Superior temporal gyrus (tissue), 1 donor: ENCODE measurements around the gene FAM107B.

Source experiments
- DNase-seq: peaks from one replicate; pipeline ENCODE4 v3.0.0-alpha.2; 2016; ENCODE audit errors: extremely low spot score

FAM107B gene

DNA sequence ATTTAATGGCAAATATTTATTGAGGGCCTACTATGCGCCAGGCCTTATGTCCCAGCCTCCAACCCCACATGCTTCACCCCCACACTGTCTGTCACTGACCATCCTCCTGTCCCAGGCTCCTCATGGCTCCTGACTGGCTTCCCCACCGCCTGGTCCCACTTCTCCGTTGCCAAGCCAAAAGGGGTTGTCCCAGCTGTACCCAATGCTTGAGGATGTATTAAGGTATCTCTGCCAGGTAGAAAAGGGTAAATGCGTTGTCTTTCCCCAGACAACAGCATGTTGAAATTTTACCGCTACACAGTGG lies 275.1 kb downstream of the FAM107B start:
- no peak for DNase-seq

DNA sequence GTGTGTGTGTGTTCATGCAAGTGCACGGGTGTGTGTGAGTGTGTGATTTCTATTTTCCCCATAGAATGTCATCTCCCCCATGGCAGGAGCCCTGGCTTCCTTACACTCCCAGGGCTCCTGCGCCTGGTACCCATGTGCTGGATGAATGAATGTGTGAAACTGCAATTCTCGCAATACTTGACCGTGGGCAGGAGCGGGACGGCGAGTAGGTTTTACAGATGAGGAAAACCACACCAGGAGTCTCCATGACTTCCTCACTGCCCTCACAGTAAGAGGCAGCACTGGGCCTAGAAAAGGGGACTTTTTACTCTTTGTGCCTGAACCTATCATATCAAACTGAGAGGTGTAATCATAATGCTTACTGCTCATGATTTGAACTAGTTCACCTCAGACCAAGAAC lies 276.4 kb downstream of the FAM107B start:
- DNase-seq: no peak

- DNase-seq: no peak
Observed at GRCh38 chr10:14491811-14492210, 282.9 kb downstream of the FAM107B start.

DNA sequence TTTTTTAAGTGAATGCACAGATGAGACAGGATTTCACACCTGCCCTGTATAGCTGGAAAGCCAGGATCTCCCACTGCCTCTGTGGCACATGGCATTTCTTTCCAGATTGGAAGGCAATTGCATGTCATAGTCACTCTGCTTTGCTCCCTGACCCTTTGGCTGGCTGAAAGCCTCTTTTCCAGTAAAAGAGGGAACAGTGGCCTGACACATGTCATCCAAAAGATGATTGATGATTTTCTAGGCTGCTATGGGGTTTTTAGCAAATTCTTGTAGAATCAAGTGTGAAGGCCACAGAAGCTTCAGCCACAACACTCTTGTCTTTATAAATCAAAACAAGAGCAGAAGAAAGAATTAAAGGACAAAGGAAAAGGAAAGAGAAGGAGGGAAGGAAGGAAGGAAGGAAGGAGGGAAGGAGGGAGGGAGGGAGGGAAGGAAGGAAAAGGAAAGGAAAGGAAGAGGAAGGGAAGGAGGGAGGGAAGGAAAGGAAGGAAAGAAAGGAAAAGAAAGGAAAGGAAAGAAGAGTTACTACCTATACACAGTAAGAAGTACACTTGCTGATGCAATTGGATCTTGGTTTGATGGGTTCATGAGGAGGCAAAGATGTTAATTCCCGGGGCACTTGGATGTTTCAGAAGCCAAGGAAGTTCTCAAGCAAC lies 285.0 kb downstream of the FAM107B start:
- DNase-seq: no peak

DNA sequence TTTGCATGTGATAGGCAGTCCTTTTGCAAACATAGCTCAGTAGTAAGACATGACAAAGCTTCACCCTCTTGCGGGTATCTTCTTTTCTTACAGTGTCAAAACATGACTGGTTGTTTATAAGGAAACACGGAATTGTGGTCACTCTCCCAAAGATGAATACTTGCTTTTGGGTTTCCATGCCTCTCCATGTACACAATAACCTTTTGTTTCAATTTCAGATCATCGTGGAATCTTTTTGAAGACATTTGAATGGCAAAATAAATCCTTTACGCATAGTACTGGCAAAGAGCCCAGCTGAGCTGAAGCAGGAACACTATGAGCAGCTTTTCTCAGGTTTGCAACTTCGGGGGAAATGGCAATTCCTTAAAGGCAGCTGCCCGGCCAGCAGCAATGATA lies 287.2 kb downstream of the FAM107B start:
- DNase-seq: peak; percentile 77

GRCh38 chr10:14486777-14487487 lies 287.8 kb downstream of the FAM107B start:
- peak; percentile 38 for DNase-seq

DNA sequence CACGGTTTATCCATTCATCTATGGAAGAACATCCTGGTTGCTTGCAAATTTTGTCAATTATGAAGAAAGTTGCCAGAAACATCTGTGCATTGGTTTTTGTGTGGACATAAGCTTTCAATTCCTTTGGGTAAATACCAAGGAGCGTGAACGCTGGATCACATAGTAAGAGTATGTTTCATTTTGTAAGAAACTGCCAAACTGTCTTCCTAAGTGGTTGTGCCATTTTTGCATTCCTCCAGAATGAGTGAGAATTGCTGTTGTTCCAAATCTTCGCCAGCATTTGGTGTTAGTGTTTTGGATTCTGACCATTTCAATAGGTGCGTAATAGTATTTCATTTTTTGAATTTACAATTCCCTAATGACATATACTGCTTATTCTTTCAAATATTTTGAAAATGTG lies 288.7 kb downstream of the FAM107B start:
- DNase-seq: no peak

DNA sequence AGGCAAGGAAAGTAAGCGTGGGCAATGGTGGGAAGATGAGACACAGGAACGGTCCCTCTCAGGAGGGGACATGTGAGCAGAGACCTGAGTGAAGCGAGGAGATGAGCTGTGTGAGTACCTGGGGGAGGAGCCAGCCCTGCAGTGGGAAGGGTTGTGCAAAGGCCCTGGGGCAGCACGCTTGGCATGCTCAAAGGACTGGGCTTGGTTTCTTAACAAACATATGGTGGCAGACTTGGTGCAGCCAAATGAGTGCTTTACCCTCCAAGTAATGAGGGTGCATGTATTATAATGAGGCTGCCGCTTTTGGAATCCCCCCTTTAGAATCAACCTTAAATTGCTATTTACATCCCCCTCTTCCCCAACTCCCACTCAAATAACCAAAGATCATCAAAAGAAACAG lies 291.3 kb downstream of the FAM107B start:
- no peak for DNase-seq

DNA sequence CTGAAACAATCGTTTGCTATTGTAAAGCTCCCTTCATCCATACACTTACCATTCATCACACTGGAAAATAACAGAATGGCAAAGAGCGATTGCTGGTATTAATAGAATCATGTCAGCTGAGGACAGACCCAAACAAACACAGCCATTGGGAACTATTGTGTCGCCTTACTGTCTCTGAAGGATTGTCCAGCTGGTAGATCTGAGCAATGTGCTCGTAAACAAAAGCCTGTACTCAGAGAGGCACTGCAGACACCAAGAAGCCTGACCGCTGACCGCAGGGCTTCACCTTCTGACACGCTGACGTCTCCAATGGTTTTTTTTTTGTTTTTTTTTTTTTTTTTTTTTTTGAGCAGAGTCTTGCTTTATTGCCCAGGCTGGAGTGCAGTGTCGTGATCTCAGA lies 292.9 kb downstream of the FAM107B start:
- peak; percentile 95 for DNase-seq

DNA sequence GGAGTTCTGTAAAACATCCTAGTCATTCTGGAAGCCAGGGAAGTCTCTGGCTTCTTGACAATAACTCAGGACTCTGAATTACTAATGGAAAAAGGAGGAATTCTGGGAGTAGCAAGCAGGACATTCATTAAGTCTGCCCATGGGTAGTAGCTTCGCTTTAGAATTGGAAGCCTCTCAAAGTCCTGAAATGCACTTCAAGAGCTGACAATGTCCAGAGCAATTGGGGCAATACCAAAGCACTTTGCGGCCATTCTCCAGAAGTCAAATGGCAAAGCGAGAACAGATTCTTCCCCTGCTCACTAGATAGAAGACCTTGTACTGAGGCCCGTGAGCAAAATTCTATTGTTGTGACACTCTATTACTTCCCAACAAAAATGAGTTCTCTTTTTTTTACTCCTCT lies 293.7 kb downstream of the FAM107B start:
- DNase-seq: peak; percentile 37

DNA sequence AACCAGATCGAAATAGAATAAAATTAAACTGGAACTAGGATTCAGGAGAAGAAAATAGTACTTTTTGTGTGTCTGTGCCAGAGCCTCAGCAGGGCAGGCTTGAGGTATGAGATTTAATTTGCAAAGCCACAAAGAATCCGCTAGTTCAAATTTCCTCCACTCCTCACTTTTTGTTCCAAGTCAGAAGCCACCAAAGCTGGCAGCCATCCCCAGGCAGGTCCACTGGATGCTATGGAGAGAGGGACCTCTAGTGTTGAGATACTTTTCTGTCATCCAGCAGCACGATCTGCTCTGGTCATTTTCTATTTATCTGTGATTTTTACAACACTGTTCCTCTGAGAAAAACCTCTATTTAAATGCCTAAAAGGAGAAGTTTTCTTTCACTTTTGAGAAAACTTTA lies 296.1 kb downstream of the FAM107B start:
- DNase-seq: peak; percentile 97

DNA sequence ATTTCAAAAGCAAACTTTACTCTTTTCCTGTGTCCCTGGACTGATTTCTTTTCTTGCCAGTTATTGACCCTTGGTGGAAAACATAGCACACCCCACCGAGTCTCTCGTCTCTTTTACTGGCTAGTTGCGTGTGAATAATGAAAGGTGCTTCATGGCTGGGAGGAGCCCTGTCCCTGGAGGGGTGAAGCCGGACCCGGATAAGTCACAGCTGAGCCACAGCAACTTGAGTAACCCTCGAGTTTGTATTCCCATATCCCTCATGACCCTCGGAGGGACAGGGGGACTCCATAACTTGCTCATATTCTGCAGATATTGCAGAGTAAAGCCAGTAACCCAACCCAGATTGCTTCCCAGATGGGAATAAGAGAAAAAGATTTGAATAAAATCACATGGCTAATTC lies 296.5 kb downstream of the FAM107B start:
- no peak for DNase-seq

GRCh38 chr10:14477408-14477710 lies 297.3 kb downstream of the FAM107B start:
- no peak for DNase-seq

DNA sequence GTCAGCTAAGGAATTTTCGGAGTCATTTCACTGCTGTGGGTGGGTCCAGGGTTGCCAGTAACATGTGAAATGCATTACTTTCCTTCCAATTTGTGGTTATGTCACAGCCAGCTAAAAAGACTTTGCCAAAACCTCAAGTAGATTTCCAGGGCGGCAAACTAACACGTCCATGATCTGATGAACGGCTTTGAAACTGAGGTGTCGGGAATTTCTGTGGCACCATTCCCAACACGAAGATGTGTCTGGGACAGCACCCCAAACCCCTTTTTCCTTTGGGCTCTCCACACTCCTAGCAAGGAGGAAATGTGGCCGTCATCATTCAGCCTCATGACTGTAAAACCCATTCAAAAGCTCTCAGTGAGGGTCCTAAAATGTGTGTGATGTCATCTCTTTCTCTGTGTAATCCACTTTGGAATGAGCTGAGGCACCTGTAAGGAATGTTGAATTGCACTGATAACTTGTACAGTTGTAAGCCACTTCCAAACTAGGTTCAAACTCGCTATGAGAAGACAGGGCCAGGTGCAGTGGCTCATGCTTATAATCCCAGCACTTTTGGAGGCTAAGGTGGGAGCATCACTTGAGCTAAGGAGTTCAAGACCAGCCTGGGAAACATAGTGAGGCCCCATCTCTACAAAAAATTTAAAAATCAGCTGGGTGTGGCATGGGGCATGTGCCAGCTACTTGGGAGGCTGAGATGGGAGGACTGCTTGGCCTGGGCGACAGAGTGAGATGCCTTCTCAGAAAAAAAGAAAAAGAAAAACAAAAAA lies 297.9 kb downstream of the FAM107B start:
- no peak for DNase-seq

GRCh38 chr10:14476006-14476405 lies 298.7 kb downstream of the FAM107B start:
- no peak for DNase-seq

DNA sequence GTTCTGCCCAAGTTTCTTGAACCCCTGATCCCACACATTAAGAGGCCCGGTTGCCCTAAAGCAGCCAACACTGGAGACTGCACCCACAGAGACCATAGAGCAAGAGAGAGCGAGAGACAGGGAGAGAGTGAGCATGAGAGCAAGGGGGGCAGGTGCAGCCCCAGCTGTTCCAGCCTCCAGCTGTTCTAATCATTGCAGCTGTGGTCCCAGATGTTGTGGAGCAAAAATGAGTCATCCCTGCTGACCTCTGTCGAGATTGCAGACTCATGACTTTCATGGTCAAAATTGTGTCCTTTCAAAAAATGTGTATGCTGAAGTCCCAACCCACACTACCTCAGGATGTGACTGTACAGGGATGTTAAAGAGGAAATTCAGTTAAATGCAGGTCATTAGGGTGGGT lies 300.0 kb downstream of the FAM107B start:
- no peak for DNase-seq

GRCh38 chr10:14470920-14471319 lies 303.8 kb downstream of the FAM107B start:
- DNase-seq: no peak

DNA sequence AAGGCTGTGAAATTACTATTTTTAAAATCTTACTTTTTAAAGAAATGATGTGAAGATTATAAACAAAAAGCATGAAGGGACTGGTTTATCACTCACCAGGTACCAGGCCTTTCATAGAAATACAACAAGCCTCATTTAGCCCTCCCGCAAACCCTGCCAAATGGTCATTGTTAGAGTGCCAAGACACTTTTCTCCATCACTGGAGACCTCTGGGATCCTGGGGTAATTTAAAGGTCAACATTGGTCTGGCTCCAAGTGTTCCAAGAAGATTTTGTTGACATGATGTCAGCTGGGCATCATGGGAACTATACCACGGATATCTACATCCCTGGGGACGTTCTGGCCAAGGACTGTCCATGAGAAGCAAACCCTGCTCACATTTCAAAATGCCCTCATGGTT lies 306.0 kb downstream of the FAM107B start:
- DNase-seq: no peak
